NCI-H2171 (cell line): Measurements from ENCODE around the gene PTPN18.

Experiments
- DNase-seq: peaks from one replicate; lab custom pipeline; 2025; lab: John Stamatoyannopoulos, UW

Gene PTPN18

DNA sequence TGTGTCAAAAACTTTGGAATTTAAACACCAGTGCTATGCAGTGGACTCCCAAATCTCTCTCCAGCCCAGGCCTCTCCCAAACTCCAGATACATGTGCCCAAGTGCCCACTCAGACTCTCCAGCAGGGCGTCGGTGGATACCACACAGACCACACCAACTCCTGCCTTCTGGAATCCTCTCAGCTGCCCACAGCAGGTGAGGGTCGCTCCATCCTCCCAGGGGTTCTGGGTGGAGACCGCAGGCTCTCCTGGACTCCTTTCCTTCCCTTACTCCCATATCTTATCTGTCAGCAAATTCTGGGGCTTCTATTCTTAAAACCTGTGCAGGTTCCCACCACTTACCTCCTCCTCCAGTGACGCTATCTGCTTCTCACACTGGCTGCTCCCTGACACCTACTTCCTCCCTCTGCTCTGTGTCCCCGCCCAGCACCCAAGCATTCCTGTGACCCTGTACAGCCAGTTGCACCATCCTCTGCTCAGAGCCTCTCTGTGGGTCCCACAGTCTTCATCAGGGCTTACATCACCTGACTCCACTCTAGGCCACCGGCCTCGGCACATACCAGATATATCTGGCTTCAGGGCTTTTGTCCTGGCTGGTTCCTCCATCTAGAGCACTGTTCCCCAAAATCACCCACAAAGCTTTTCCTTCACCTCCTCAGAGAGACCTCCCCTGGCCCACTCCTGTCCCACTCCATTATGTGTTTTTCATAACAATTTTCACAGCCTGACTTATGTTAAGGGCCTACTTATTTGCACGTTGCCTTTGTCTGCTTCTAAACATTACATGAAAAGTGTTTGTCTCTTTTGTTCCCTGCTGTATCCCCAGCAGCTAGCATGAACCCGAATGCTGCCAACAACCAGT, 15.7 kb upstream of the PTPN18 start:
- no peak for DNase-seq

DNA sequence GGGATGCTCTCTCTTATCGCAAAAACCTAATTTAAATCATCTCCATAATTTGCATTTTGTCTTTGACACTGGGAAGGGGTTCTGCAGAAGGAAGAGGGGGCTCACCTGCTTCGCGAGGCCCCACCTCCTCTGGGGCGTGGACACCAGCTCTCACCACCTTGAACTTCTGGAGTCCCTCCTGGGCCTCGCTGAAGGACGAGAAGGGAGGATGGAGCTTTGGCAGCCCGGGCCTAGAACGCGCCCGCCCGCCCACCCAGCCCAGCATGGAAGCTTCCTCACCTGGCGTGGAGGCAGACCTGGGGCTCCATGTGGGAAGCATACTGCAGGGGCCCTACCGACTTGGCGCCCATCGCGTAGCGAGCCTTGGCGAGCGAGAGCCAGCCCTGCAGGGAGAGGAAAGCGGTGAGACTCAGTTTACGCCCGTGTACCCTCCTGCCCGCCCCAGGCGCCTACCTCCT, 14.3 kb upstream of the PTPN18 start:
- peak; percentile 38 for DNase-seq

DNA sequence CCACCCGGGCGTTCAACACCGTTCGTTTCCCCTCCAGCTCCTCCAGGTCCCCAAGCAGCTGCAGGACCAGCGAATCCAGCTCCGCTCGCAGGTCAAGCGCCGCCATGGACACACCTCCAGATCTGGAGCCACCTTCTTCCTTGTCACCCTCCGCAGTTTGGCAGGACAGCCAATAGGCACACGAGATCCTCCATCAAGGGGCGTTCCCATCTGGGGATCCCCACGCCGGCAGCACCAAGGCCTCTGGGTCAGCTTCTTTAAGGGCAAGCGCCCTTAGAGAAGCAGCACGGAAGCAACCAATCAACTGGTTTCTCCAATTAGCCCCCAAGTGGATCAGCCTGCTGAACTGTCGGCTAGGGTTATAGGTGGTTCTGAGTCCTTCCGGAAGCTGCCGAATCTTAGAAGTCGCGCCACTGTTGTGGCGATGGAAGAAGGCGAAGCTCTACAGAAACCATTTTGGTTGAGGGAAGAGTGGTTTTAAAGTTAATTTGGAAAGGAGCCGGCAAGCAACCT, 13.8 kb upstream of the PTPN18 start:
- DNase-seq, result peak; percentile 87

DNA sequence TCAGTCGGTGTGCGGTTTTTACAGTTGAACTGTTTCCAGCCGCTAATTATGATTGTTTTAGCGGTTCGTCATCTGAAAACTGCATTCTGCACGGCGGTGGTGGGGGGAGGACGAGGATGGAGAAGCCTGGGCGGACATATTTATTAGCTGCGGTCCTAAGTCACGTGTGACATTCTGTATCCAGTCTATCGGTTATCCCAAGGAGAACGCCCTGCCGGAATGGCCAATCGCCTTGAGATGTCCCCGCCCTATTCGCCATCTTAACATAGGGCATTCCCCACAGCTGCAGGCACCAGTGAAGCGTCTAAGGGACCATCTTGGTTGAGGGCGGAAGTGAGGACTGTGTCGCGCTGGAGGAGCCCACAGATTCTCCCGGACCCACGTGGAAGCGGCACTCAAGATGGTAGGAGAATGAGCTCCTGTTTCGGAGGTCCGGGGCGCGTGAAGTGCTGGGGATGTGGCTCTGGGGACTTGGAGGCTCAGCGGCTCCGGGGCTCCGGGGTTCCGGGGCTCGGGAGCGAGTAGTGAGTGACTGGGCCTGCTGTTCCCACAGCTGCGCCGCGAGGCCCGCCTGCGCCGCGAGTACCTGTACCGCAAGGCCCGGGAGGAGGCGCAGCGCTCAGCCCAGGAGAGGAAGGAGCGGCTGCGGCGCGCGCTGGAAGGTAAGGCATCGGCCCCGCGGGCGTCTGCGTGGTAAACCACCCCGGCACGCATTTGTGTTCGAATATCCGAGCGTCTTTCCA, 13.2 kb upstream of the PTPN18 start, which contains the start of gene IMP4:
Gene IMP4, plus strand, starts transcription at position 365 of the 743 bp plus-strand sequence. Its CDS starts 36 bp downstream, at position 401.
- DNase-seq, result peak; percentile 98

DNA sequence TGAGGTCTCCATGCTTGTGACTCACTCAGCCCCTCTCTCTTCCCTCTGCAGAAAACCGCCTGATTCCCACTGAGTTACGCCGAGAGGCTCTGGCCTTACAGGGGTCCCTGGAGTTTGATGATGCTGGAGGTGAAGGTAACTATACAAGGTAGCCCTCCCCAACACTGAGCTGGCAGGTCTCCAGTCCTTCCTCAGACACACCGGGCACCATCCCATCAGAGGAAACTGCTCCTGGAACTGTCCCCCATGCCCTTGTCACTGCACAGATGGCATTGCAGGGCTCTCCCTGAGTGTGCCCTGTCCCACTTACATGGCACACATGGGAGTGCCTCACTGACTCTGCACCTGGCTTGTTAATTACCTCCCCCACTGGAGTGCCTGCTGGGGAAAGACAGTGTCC, 11.3 kb upstream of the PTPN18 start:
- no peak for DNase-seq

DNA sequence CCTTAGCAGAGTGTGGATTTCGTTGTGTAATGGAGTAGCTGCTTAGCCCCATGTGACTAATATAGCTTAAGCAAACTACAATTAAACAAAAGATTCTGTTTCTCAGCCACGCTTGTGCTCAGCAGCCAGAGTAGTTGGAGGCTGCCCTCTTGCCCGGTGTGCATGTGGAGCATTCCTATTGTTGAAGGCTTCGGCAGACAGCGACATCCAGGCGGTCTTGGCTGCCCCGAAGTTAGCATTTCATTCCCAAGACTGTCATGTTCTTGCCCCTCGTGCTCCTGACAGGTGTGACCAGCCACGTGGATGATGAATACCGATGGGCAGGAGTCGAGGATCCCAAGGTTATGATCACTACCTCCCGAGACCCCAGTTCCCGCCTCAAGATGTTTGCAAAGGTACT, 10.8 kb upstream of the PTPN18 start:
- no peak for DNase-seq

DNA sequence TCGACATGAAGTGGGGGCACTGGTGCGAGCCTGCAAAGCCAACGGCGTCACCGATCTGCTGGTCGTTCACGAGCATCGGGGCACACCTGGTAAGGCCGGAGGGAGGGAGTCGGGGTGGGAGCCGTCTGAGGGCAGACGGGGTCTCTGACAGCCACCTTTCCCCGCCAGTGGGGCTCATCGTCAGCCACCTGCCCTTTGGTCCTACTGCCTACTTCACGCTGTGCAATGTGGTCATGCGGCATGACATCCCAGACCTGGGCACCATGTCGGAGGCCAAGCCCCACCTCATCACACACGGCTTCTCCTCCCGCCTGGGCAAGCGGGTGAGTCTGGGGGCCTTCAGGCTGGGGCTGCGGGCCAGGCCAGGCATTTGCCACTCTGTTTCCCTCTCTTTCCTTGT, 10.2 kb upstream of the PTPN18 start:
- no peak for DNase-seq

DNA sequence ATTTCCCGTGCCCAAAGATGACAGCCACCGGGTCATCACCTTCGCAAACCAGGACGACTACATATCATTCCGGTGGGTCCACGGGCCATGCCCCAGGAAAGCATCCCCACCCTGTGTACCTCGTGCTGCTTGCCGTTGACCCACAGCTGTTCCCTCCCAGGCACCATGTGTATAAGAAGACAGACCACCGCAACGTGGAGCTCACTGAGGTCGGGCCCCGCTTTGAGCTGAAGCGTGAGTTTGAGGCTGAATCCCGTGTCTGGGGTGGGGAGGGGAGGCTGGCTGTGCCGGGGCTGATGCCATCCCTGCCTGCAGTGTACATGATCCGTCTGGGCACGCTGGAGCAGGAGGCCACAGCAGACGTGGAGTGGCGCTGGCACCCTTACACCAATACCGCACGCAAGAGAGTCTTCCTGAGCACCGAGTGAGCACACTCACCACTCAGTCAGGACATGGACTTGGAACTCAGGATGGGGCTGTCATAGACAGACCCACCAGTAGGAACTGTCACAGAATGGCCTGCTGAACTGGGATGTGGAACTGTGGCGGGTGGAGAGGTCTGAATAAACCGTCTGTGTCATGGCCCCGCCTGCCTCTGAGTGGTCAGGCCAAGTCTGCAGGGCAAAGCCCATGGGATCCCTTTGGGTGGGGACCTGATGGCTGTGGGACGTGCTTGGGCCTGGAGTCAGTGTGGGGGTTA, 9.7 kb upstream of the PTPN18 start:
- no peak for DNase-seq

DNA sequence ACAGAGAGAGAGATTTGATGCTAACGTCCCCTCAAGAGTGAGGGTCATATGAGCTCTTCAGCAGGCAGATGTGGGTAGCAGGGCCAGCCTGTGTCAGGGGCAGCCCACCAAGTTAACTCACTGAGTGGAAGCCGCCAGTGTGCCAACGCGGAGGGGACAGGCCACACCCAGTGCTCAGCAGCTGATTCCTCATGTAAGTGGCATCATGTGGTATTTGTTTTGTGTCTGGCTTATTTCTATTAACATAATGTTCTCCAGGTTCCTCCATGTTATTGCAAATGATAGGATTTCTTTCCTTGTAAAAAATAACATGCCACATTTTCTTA, 9.2 kb upstream of the PTPN18 start:
- DNase-seq, result no peak

DNA sequence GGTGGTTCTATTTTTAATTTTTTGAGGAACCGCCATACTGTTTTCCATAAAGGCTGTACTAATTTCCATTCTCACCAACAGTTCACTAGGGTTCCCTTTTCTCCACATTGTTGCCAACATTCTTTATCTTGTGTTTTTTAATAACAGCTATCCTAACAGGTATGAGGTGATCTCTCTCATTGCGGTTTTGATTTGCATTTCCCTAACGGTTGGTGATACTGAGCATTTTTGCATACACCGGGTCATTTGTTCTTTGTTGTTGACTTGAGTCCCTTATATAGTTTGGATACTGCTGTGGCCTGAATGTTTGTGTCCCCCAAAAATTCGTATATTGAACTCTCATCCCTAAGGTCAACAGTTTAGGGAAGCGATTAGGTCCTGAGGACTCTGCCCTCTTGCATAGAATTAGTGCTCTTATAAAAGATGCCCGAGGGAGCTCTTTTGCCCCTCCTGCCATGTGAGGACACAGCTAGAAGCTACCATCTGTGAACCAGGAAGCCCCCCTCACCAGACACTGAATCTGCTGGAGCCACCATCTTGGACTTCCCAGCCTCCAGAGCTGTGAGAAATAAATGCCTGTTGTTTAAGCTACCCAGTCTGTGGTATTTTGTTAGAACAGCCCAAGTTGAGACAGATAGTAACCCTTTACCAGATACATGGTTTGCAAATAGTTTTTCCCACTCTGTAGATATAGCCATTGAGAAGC, 8.5 kb upstream of the PTPN18 start:
- no peak for DNase-seq

DNA sequence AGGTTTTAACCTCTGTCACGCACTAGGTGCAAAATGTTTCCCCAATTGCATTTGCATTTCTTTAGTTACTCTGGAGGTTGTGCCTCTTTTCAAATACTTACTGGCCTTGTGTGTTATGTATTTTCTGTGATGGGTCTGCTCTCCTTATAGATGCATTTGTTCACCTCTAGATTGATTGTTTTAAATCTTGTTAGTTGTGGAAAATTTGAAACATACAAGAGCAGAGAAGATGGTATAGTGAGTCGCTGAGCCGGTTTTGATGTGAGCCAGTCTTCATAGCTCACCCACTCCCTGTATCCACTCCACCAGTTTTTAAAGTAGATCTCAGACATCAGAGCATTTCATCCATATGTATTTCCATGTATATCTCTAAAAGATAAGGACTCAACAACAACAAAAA, 6.7 kb upstream of the PTPN18 start:
- DNase-seq, result no peak

DNA sequence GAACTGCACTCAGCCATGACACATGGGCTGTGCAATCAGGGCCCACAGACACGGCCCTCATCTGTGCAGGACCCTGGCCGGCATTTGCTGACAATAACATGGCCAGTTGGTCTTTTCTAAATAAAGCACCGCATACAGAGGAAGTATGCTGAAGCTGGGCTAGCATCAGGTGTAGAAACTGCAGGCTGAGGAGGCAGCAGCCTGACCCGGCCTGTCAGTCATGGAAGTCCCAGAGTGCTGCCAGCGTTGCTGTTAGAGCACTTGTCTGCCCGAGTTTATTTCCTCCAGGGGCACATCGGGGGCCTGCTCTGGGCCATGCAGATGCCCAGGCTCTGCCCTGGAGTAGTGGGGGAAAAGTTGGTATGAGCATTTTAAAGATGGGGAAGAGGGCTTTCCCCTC, 4.1 kb upstream of the PTPN18 start:
- DNase-seq, result no peak

DNA sequence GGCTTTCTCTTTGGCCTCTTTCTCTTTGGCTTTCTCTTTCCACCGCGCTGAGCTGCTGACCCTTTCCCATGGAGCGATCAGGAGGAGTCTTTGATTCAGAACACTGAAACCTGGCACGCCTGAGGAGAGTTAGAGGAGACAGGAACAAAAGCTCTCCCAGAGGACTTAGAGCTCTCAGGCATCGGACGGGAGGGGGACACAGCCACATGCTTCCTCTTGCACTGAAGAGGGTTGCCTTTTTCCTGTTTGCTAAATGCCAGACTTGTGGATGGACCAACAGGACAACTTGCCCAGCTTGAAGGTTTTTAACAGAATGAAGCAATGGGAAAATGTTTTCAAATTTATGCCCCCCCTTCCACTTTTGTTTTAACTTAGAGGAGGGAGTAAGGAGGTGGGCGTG, 3.6 kb upstream of the PTPN18 start:
- DNase-seq, result peak; percentile 46

DNA sequence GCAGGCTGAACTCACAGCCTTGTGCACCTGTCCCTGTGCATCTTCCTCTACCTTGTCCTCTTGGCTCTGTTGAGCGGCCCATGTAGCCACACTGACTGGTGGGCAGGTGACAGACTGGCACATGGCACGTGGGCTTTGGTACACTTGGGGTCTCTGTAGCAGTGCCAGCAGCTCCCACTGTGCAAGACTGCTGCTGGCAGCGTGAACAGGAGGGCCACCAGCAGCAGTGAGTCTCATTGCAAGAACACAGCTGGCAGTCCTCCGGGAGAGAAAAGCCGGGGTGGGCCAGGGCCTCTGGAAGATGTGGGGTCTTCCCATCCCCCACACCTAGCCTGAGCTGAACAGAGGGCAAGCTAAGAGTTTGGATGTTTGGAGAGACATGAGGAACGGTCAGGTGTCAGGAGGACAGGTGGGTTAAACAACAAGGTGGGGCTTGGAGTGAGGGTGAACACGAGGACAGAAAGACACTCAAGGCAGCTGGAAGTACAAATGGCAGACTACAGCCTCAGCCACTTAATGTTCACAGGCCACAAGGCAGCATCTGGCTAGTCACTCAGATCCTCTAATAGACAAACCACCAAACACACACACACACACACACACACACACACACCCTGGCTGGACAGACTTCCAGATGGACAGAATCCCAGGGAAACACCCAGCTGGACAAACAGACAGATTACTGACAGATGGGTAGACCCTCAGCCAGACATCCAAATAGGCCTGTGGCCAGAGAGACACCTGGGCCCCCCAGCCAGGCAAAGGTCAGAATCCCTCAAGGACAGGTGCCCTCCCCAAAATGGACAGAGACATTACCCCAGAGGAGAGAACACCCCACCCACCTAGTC, 2.3 kb upstream of the PTPN18 start:
- DNase-seq, result no peak

DNA sequence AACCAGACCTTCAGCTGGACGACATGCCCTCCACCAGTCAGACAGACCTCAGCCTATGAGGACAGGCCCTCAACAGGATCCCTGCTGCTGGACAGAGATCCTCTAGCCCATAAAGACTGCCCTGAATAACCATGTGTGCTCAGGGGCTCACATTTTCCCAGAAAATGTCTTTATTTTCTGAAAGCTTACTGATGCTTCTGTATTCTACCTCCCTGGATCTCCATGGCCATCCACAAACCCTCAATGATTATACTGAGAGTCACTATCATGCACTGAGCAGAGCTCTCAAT, 1.8 kb upstream of the PTPN18 start:
- DNase-seq, result no peak

DNA sequence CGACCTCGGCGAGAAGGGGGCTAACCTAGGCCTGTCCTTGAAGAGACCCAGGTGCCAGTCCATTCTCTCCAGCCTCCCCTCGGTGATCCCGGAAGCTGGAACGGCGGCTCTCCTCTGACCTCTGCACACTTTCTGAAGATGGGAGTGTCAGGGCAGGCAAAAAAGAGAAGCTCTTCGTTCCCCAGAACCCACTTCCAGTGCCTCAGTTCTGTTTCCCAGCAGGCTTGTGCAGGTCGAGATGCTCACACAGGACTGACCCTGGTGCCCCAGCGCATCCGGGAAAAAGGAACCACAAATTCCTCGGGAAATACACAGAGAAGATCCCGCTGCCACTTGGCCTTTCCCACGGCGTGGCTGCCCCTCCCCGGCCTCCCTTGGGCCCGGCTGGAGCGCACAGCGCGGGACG, 681 bp upstream of the PTPN18 start:
- DNase-seq, result no peak

DNA sequence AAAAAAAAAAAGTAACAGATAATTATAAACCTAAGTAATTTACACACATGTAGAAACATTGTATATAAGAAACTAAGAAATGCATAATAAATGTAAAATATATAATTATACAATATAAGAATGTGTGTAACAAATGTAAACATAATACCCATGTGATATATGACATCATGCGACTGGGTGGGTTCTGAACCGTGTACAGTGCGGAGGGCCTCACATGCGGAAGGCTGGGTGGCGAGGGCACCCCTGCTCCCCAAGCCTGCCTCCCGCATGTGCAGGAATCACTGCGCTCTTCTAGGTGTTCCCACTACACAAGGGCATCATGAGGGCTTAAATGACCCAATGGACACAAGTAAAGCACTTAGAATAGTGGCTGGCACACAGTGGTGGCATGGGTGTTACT, 2.0 kb downstream of the PTPN18 start:
- DNase-seq, result no peak

DNA sequence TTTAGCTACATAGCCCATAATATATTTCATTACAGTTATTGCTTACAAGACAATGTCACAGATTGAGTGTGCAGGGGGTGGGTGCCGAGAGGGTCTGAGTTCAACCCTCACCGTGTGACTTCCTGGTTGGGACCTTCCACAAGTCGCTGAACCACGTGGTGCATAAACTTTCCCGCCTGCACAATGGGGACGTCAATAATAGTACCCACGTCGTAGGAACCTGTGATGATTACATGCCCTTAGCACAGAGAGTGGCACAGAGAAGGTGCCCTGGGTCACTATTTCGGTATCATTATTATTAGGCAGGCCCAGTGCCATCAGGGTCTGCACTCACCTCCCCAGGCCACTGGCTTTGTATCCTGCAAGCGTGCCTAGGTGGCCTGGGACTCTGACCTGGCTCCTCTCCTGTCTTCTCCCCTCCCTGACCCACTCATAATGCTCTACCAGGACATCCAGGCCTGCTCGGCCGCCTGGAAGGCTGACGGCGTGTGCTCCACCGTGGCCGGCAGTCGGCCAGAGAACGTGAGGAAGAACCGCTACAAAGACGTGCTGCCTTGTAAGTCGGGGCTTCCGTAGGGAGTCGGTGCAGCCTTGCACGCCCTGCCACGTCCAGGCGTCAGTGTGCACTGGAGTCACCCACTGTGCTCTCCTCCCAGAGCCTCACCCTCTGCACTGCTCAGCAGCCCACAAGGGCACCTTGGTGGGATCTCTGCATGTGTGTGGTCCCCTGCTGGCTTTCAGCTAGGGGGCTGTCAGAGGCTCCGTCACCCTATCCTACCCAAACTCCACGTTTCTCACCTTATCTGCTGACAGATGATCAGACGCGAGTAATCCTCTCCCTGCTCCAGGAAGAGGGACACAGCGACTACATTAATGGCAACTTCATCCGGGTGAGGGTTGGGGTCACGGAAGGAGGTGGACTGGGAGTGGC, 2.8 kb downstream of the PTPN18 start:
- no peak for DNase-seq

DNA sequence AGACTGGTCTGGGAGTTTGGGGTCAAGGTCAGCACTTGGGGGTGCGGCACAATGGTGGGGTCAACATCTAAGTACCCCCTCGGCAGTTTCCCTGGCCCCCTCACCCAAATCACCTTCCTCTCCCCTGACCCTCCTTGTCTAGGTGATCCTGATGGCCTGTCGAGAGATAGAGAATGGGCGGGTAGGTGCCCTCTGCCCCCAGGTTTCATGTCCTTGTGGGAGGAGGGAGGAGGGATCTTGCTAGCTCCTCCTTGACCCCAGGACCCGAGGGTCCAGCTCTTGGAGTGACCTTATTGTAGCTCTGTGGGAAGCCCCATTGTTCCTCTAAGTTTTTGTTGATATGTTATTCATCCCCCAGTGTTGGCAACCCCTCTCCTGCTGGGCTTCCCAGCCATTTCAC, 3.6 kb downstream of the PTPN18 start:
- DNase-seq, result no peak

DNA sequence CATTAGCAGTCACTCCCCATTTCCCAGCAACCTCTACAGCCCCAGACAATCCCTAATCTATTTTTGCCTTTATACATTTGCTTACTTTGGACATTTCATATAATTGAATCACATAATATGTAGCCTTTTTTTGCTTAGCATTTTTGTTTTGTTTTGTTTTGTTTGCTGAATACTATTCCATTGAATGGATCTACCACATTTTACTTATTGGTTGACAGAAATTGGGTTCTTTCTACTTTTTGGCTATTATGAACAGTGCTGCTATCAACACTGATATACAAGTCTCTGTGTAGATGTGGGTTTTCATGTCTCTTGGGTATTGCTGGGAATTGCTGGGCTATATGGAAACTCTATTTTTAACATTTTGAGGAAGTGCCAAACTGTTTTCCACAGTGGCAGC, 7.6 kb downstream of the PTPN18 start:
- DNase-seq, result no peak
